ENCODE results near the gene ZNF80. TPM values are rescaled to one million over a fixed set of nuclear protein-coding genes. Genes with fewer than 3 reads are reported as not detected.
A peak's percentile ranks its signal among the peaks of the same experiment; 100 is the strongest.

Gene ZNF80
- total RNA-seq, 6 donors from 2014 or later = 0.09 to 0.44 (median 0.10) TPM; not detected in 3

DNA sequence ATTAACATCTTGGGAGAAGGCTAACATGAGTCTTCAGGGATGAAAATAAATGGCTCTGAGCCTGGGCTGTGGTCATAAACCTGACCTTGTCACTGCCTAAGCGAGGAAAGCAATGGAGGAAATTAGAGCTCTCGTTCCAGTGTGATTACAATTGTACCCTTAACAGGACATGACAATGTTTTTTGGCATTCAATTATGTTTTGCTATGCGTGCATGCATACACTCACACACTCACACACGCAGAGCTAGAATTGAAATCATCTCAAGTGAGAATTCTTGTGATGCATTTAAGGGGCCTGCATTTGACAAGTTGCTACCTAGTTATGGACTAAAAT, 24.1 kb downstream of the ZNF80 start:
- no peaks in the 10 kb centered on the region for H3K9me3 ChIP-seq
- peak overlapping the region in 3 of 4 donors; percentile 7 to 30 (median 24) for H3K27ac ChIP-seq
- no peak for DNase-seq
- H3K36me3 ChIP-seq = no peaks in the 10 kb centered on the region
- peak overlapping the region in 2 of 4 donors; percentile 23 to 24 for H3K4me3 ChIP-seq
- 17% methylated on average over 4 of the region's 4 CpGs for WGBS, 2 donors
- TF ChIP-seq EP300 (IDR thresholded peaks at IDR 0.05) (no peak), POLR2A (IDR thresholded peaks at IDR 0.05) (no peak), POLR2AphosphoS5 (IDR thresholded peaks at IDR 0.05) (no peak)
- TF ChIP-seq, protein P1, sequence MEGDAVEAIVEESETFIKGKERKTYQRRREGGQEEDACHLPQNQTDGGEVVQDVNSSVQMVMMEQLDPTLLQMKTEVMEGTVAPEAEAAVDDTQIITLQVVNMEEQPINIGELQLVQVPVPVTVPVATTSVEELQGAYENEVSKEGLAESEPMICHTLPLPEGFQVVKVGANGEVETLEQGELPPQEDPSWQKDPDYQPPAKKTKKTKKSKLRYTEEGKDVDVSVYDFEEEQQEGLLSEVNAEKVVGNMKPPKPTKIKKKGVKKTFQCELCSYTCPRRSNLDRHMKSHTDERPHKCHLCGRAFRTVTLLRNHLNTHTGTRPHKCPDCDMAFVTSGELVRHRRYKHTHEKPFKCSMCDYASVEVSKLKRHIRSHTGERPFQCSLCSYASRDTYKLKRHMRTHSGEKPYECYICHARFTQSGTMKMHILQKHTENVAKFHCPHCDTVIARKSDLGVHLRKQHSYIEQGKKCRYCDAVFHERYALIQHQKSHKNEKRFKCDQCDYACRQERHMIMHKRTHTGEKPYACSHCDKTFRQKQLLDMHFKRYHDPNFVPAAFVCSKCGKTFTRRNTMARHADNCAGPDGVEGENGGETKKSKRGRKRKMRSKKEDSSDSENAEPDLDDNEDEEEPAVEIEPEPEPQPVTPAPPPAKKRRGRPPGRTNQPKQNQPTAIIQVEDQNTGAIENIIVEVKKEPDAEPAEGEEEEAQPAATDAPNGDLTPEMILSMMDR (IDR thresholded peaks at IDR 0.05) = no peak
- no peak for ATAC-seq (ENCODE audit: low FRiP score in 2 of 2)
- peaks cover 0 to 19% (median 5%) of the 10 kb centered on the region in 4 donors for H3K4me1 ChIP-seq
- H3K27me3 ChIP-seq = no peaks in the 10 kb centered on the region

DNA sequence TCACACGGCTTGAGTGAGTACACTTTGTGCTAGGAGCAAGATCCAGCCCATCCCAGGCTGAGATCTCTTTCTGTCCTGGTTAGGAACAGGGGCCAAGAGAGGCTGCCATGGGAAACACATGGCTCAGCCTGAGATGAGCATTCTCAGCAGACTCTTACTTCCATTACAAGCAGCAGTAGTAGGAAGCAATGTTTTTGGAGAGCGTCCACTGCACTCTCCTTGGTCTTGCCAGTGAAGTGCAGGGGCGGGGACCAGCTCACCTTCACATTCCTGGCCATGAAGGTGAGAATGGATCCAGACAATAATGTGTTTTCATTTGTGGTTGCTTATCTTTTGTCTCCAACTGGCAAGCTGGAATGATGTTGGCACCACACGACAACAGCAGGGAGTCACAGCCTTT, 24.7 kb downstream of the ZNF80 start:
- Histone ChIP-seq H3K4me1 (peaks cover 0 to 19% (median 5%) of the 10 kb centered on the region in 4 donors), H3K36me3 (no peaks in the 10 kb centered on the region), H3K9me3 (no peaks in the 10 kb centered on the region), H3K27me3 (no peaks in the 10 kb centered on the region), H3K4me3 (no peak overlapping the region), H3K27ac (peak overlapping the region in 2 of 4 donors; percentile 7 to 30)
- 81 to 96% methylated on average over 2 to 4 of the region's 4 CpGs for WGBS, 2 donors
- TF ChIP-seq, protein P1 (IDR thresholded peaks at IDR 0.05) = no peak
- TF ChIP-seq POLR2AphosphoS5 (IDR thresholded peaks at IDR 0.05) (no peak), EP300 (IDR thresholded peaks at IDR 0.05) (no peak), POLR2A (IDR thresholded peaks at IDR 0.05) (no peak)
- DNase-seq (no peak), ATAC-seq (ENCODE audit: low FRiP score in 2 of 2) (no peak)

DNA sequence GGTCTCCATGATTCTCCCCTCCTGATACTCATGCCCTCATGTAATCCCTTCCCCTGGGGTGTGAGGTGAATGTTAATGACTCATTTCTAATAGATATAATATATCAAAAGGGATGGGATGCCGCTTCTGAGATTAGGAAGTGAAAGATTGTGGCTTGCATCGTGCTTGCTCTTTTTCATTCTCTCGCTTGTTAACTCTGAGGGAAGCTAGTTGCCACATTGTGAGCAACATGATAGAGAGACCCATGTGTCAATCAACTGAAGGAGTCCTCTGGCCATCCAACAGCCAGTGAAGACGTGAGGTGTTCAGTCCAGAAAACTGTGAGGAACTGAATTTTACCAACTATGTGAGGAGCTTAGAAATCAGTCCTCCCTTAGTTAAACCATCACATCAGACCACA, 29.6 kb downstream of the ZNF80 start:
- DNase-seq (no peak), ATAC-seq (ENCODE audit: low FRiP score in 2 of 2) (no peak)
- no peak for TF ChIP-seq EP300 (IDR thresholded peaks at IDR 0.05)
- TF ChIP-seq POLR2AphosphoS5 (IDR thresholded peaks at IDR 0.05) = no peak
- TF ChIP-seq, protein P1 (IDR thresholded peaks at IDR 0.05) = no peak
- TF ChIP-seq POLR2A (IDR thresholded peaks at IDR 0.05) = no peak
- Histone ChIP-seq H3K27ac (no peak overlapping the region), H3K9me3 (no peaks in the 10 kb centered on the region), H3K27me3 (no peaks in the 10 kb centered on the region), H3K4me1 (peaks cover 0 to 1% (median 0%) of the 10 kb centered on the region in 4 donors), H3K36me3 (no peaks in the 10 kb centered on the region), H3K4me3 (no peak overlapping the region)
- WGBS, 2 donors = 82% methylated on average over 4 of the region's 4 CpGs

DNA sequence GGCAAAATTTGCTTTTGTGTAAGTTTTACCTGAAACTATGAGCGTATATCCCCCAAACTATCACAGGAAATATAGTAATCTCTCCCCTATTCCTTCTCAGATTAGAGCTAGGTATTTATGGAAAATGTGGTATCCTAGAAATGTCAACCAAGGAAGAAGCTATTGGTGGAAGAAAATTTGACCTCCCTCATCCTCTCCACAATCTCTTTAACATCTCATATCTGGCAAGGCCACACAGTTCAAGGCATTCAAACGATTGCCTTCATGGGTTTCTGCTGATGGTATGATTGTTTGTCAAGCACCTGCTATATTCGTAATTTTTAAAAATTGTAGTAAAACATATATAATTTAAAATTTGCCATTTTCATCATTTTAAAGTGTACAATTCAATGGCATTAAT, 31.0 kb downstream of the ZNF80 start:
- H3K27ac ChIP-seq = no peak overlapping the region
- ATAC-seq (ENCODE audit: low FRiP score in 2 of 2) = no peak
- DNase-seq = no peak
- WGBS, 2 donors = 85 to 88% methylated on average over 3 of the region's 3 CpGs
- H3K27me3 ChIP-seq = no peaks in the 10 kb centered on the region
- H3K36me3 ChIP-seq = no peaks in the 10 kb centered on the region
- H3K9me3 ChIP-seq = no peaks in the 10 kb centered on the region
- no peak overlapping the region for H3K4me3 ChIP-seq
- H3K4me1 ChIP-seq = no peaks in the 10 kb centered on the region
- TF ChIP-seq, protein P1 (IDR thresholded peaks at IDR 0.05) = no peak

DNA sequence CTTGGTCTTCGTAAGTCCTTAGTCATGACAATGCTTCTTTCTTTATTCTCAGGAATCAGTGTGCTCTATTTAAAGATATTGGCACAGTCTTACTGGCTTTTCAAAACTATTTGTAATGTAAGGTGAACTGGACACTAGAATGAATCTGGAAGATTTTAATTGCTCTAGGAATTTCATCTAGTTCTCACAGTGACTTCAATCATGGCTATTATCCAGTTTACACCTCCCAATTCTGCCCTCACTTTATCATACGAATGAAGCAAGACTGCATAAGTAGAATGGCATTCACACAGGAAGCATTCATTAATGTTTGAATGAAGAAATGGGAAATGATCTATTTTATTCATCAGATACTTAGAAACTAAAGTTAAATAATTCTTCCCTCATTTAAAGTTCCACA, 31.8 kb downstream of the ZNF80 start:
- WGBS, 2 donors = 66 to 80% methylated on average over 2 of the region's 2 CpGs
- no peaks in the 10 kb centered on the region for H3K36me3 ChIP-seq
- no peak for TF ChIP-seq EP300 (IDR thresholded peaks at IDR 0.05)
- TF ChIP-seq, protein P1 (IDR thresholded peaks at IDR 0.05) = no peak
- no peak for TF ChIP-seq POLR2AphosphoS5 (IDR thresholded peaks at IDR 0.05)
- no peak for TF ChIP-seq POLR2A (IDR thresholded peaks at IDR 0.05)
- no peaks in the 10 kb centered on the region for H3K9me3 ChIP-seq
- H3K4me3 ChIP-seq = no peak overlapping the region
- ATAC-seq (ENCODE audit: low FRiP score in 2 of 2) (no peak), DNase-seq (no peak)
- no peaks in the 10 kb centered on the region for H3K27me3 ChIP-seq
- no peaks in the 10 kb centered on the region for H3K4me1 ChIP-seq
- H3K27ac ChIP-seq = no peak overlapping the region

Measured in upper lobe of left lung (tissue), 6 donors.